H1 (cell line): ENCODE measurements around the gene SND1. TPM values are rescaled to one million over a fixed set of nuclear protein-coding genes. Genes with fewer than 3 reads are reported as not detected.

Source experiments
- CTCF ChIA-PET: fragments of 300-600 bp; sonication (Branson Sonifier 250); formaldehyde crosslinking; loops from one replicate; lab custom pipeline; 2021; ENCODE audit not compliant: partially characterized antibody; lab: Charles Lee
- POLR2A ChIA-PET: fragments of 300-600 bp; sonication (Branson Sonifier 250); formaldehyde crosslinking; loops from one replicate; lab custom pipeline; 2021; ENCODE audit warnings: inconsistent platforms; ENCODE audit not compliant: partially characterized antibody; lab: Charles Lee
- DNase-seq, 2 experiments: peaks; one replicate each; pipeline versions ENCODE4 v3.0.0 to v3.0.0-alpha.2; 2010 to 2022; ENCODE audit warnings: low spot score in 2 of 2, low read depth in 1 of 2, mixed read lengths in 1 of 2
- FAIRE-seq: peaks from 2 replicates; lab custom pipeline; 2011; peaks lifted over from hg19 to GRCh38; lab: Jason Lieb, UNC
- H2AFZ ChIP-seq: 2 replicates; pipeline ENCODE4 v1.8.1; 2012; ENCODE audit warnings: low read length, inconsistent platforms
- H2AK5ac ChIP-seq: 2 replicates; pipeline ENCODE4 v1.6.1; 2013; ENCODE audit warnings: low read depth, low read length
- H2BK120ac ChIP-seq: replicated peaks from 2 replicates; pipeline ENCODE3; 2013; ENCODE audit warnings: low read depth, low read length, inconsistent platforms
- H2BK12ac ChIP-seq: 2 replicates; pipeline ENCODE4 v1.6.1; 2013; ENCODE audit warnings: low read depth, low read length
- H2BK15ac ChIP-seq: 2 replicates; pipeline ENCODE4 v1.6.1; 2013; ENCODE audit warnings: low read length
- H2BK20ac ChIP-seq: 2 replicates; pipeline ENCODE4 v1.6.1; 2013; ENCODE audit warnings: low read length
- H2BK5ac ChIP-seq: 2 replicates; pipeline ENCODE4 v1.6.1; 2013; ENCODE audit warnings: low read depth, low read length
- H3K14ac ChIP-seq: 2 replicates; pipeline ENCODE4 v1.6.1; 2013; ENCODE audit warnings: inconsistent platforms; ENCODE audit not compliant: insufficient read length
- H3K18ac ChIP-seq: 2 replicates; pipeline ENCODE4 v1.6.1; 2013; ENCODE audit warnings: low read length; ENCODE audit errors: extremely low read depth
- H3K23ac ChIP-seq: 2 replicates; pipeline ENCODE4 v1.6.1; 2013; ENCODE audit warnings: inconsistent platforms; ENCODE audit not compliant: insufficient read length
- H3K23me2 ChIP-seq: 2 replicates; pipeline ENCODE4 v1.6.1; 2013; ENCODE audit warnings: low read depth, low read length
- H3K27ac ChIP-seq: 2 replicates; pipeline ENCODE4 v1.6.1; 2011; ENCODE audit warnings: low read depth, low read length, inconsistent platforms
- H3K27me3 ChIP-seq, 4 experiments: replicated peaks in 1 of 4; 1 replicate in 1 of 4; 2 replicates in 3 of 4; pipeline versions ENCODE4 v1.6.1 to v1.8.1; 2011 to 2013; ENCODE audit warnings: low read length in 3 of 4, mild to moderate bottlenecking in 3 of 4, inconsistent platforms in 2 of 4, mixed read lengths in 2 of 4, moderate library complexity in 1 of 4; ENCODE audit not compliant: control insufficient read depth in 3 of 4, insufficient read depth in 3 of 4; ENCODE audit errors: extremely low read depth in 1 of 4
- H3K36me3 ChIP-seq, 4 experiments: 2 replicates each; pipeline versions ENCODE4 v1.6.1 to v1.8.1; 2011 to 2013; ENCODE audit warnings: mild to moderate bottlenecking in 4 of 4, low read length in 3 of 4, moderate library complexity in 2 of 4, control low read depth in 1 of 4, inconsistent platforms in 1 of 4; ENCODE audit not compliant: insufficient read depth in 4 of 4, control insufficient read depth in 2 of 4
- H3K4ac ChIP-seq: replicated peaks from 2 replicates; pipeline ENCODE3; 2013; ENCODE audit warnings: low read length, low read depth, mixed read lengths, inconsistent platforms; ENCODE audit not compliant: insufficient read length
- H3K4me1 ChIP-seq, 4 experiments: replicated peaks in 1 of 4; 1 replicate in 1 of 4; 2 replicates in 3 of 4; pipeline versions ENCODE4 v1.6.1 to v1.8.1; 2011 to 2013; ENCODE audit warnings: low read length in 3 of 4, inconsistent platforms in 2 of 4, mixed read lengths in 1 of 4; ENCODE audit not compliant: insufficient read depth in 4 of 4, control insufficient read depth in 3 of 4
- H3K4me2 ChIP-seq, 2 experiments: 2 replicates each; pipeline versions ENCODE4 v1.6.1 to v1.8.1; 2011 to 2013; ENCODE audit warnings: low read depth in 2 of 2, low read length in 2 of 2, control low read depth in 1 of 2, inconsistent platforms in 1 of 2, mild to moderate bottlenecking in 1 of 2; ENCODE audit not compliant: insufficient read depth in 1 of 2
- H3K4me3 ChIP-seq, 4 experiments: fragments of 200-600, 300-600 bp in 1 of 4; sonication (generic), shearing (Covaris generic), sonication (Bioruptor Twin) in 1 of 4; 2 replicates each; pipeline versions ENCODE4 v1.5.1 to v1.8.1; 2011 to 2016; ENCODE audit warnings: low read length in 4 of 4, low read depth in 3 of 4, control low read depth in 2 of 4, inconsistent platforms in 2 of 4, mild to moderate bottlenecking in 2 of 4, mixed read lengths in 1 of 4, moderate library complexity in 1 of 4; ENCODE audit not compliant: insufficient read depth in 2 of 4; ENCODE audit errors: extremely low read depth in 1 of 4
- H3K56ac ChIP-seq: replicated peaks from 2 replicates; pipeline ENCODE3; 2013; ENCODE audit warnings: low read depth, mild to moderate bottlenecking, mixed read lengths, low read length, inconsistent platforms; ENCODE audit not compliant: insufficient read length
- H3K79me1 ChIP-seq: 2 replicates; pipeline ENCODE4 v1.6.1; 2013; ENCODE audit warnings: low read depth, low read length, control low read depth
- H3K79me2 ChIP-seq, 2 experiments: 2 replicates each; pipeline versions ENCODE4 v1.6.1 to v1.8.1; 2012 to 2013; ENCODE audit warnings: low read length in 2 of 2, mild to moderate bottlenecking in 2 of 2, inconsistent platforms in 1 of 2; ENCODE audit not compliant: insufficient read depth in 2 of 2, control insufficient read depth in 1 of 2
- H3K9ac ChIP-seq, 4 experiments: replicated peaks in 1 of 4; 1 replicate in 1 of 4; 2 replicates in 3 of 4; pipeline versions ENCODE4 v1.6.1 to v1.8.1; 2011 to 2013; ENCODE audit warnings: low read depth in 3 of 4, low read length in 3 of 4, control low read depth in 2 of 4, mild to moderate bottlenecking in 2 of 4, moderate library complexity in 2 of 4, inconsistent platforms in 1 of 4; ENCODE audit errors: extremely low read depth in 1 of 4
- H3K9me3 ChIP-seq, 2 experiments: 2 replicates each; pipeline versions ENCODE4 v1.6.1 to v1.8.1; 2012 to 2013; ENCODE audit warnings: mild to moderate bottlenecking in 2 of 2, moderate library complexity in 2 of 2, control low read depth in 1 of 2, inconsistent platforms in 1 of 2, low read depth in 1 of 2, low read length in 1 of 2, mixed read lengths in 1 of 2; ENCODE audit not compliant: insufficient read depth in 2 of 2
- H4K20me1 ChIP-seq, 2 experiments: replicated peaks in 1 of 2; 2 replicates each; pipeline versions ENCODE3 to v1.8.1; 2011 to 2013; ENCODE audit warnings: inconsistent platforms in 2 of 2, low read length in 2 of 2, mild to moderate bottlenecking in 1 of 2; ENCODE audit not compliant: insufficient read depth in 2 of 2, control insufficient read depth in 1 of 2
- H4K5ac ChIP-seq: 2 replicates; pipeline ENCODE4 v1.6.1; 2013; ENCODE audit warnings: low read length, low read depth, mixed read lengths, inconsistent platforms; ENCODE audit not compliant: insufficient read length
- H4K8ac ChIP-seq: 2 replicates; pipeline ENCODE4 v1.8.0; 2013; ENCODE audit warnings: mild to moderate bottlenecking, moderate library complexity, low read length, inconsistent platforms; ENCODE audit not compliant: insufficient read depth; ENCODE audit errors: extremely low read depth
- H4K91ac ChIP-seq: replicated peaks from 2 replicates; pipeline ENCODE3; 2013; ENCODE audit warnings: low read length, mixed read lengths, inconsistent platforms; ENCODE audit not compliant: insufficient read length
- ASH2L ChIP-seq: fragments of 200-600, 300-600 bp; sonication (generic); IDR thresholded peaks from one replicate; pipeline ENCODE4 v1.7.1; 2017; ENCODE audit warnings: low read length
- BRCA1 ChIP-seq: IDR thresholded peaks from 2 replicates; pipeline ENCODE4 v1.6.1; 2012; ENCODE audit warnings: low read depth, low read length, improper control_type of control experiment
- GABPA ChIP-seq: IDR thresholded peaks from 2 replicates; pipeline ENCODE4 v1.6.1; 2011; ENCODE audit warnings: mild to moderate bottlenecking, low read length, moderate library complexity, borderline replicate concordance; ENCODE audit not compliant: insufficient read depth
- JUND ChIP-seq: IDR thresholded peaks from 2 replicates; pipeline ENCODE4 v1.6.1; 2011; ENCODE audit warnings: mild to moderate bottlenecking, improper control_type of control experiment, low read length
- RBBP5 ChIP-seq: IDR thresholded peaks from 2 replicates; pipeline ENCODE4 v1.7.1; 2012; ENCODE audit warnings: low read depth, mild to moderate bottlenecking, inconsistent platforms, low read length, moderate library complexity, borderline replicate concordance
- SIRT6 ChIP-seq: IDR thresholded peaks from one replicate; pipeline ENCODE4 v1.7.1; 2012; ENCODE audit warnings: low read length, inconsistent platforms
- SP4 ChIP-seq: IDR thresholded peaks from 2 replicates; pipeline ENCODE4 v1.6.1; 2012; ENCODE audit warnings: low read length, inconsistent platforms
- SUZ12 ChIP-seq: fragments of 200-600 bp; sonication (generic); IDR thresholded peaks from 2 replicates; pipeline ENCODE4 v1.6.1; 2012; ENCODE audit warnings: mild to moderate bottlenecking, inconsistent platforms, low read length, moderate library complexity, mixed read lengths
- WGBS, 2 experiments: shearing (Covaris generic) in 1 of 2; methylation state at CpG; one replicate each; pipeline versions ENCODE4 v1.1.6 to v1.1.7; 2013 to 2015; ENCODE audit warnings: low lambda C conversion rate in 2 of 2, mixed read lengths in 2 of 2, inconsistent platforms in 1 of 2, low coverage in 1 of 2, missing lambda C conversion rate in 1 of 2; ENCODE audit not compliant: insufficient replicate concordance in 2 of 2, insufficient coverage in 1 of 2, insufficient read length in 1 of 2; ENCODE audit errors: extremely low coverage in 1 of 2, missing lambda C conversion rate in 1 of 2; 5-methylcytosine and 5-hydroxymethylcytosine counted together
- polyA plus RNA-seq, 7 experiments: library from polyadenylated mRNA; depleted of rRNA in 3 of 7; stranded (reverse) in 5 of 7; unstranded in 2 of 7; fragments of >200 nt in 5 of 7; fragments of 200-250 nt in 2 of 7; gene quantifications; 1 replicate in 5 of 7; 2 replicates in 1 of 7; 4 replicates in 1 of 7; pipeline versions ENCODE4 v1.2.1 to v1.2.3, GENCODE V29; 2011 to 2013; ENCODE audit warnings: missing spikeins in 2 of 7, mixed read lengths in 2 of 7
- total RNA-seq: library from RNA; stranded (reverse); fragmentation: NEBNext Ultra II Directional; extraction: Animal tissue kit (Norgen Biotek cat#: 25700); gene quantifications from 2 replicates; pipeline ENCODE4 v1.2.1, GENCODE V29; 2021
- TF ChIP-seq, protein P1 (sequence below): IDR thresholded peaks from 2 replicates; pipeline ENCODE4 v1.6.1; 2012; ENCODE audit warnings: inconsistent platforms
- TF ChIP-seq, protein P2 (sequence below), 3 experiments: IDR thresholded peaks; 1 replicate in 2 of 3; 2 replicates in 1 of 3; pipeline versions ENCODE4 v1.5.1 to v1.6.1; 2011; ENCODE audit warnings: low read length in 3 of 3, mild to moderate bottlenecking in 3 of 3, inconsistent platforms in 2 of 3, low read depth in 1 of 3, moderate library complexity in 1 of 3; ENCODE audit not compliant: insufficient read depth in 1 of 3; ENCODE audit errors: control extremely low read depth in 1 of 3

Gene SND1
- total and polyA plus RNA-seq, 2 of the 8 experiments (the other 6 are each of a cell fraction or from before 2014, with no cell fraction given) = 122 to 290 TPM

GRCh38 chr7:127870231-127870907 is 218.4 kb downstream of the SND1 start:
- Histone ChIP-seq H2BK5ac (no peak overlapping the region), H3K27me3 (no peaks in the 10 kb centered on the region), H3K36me3 (no peaks in the 10 kb centered on the region), H2BK20ac (no peak overlapping the region), H3K18ac (no peak overlapping the region), H3K9ac (no peak overlapping the region), H4K8ac (no peak overlapping the region), H4K20me1 (peaks cover 0 to 2% of the 10 kb centered on the region in 2 experiments), H2BK12ac (no peak overlapping the region), H3K14ac (no peak overlapping the region), H3K79me2 (peaks cover 0 to 5% of the 10 kb centered on the region in 2 experiments; a peak in 1 of 4 replicates), H3K79me1 (no peaks in the 10 kb centered on the region), H3K4me3 (no peak overlapping the region), H3K4me1 (peaks cover 0 to 4% (median 0%) of the 10 kb centered on the region in 4 experiments; a peak in 3 of 7 replicates), H3K23ac (no peak overlapping the region), H3K27ac (no peak overlapping the region), H2BK15ac (no peak overlapping the region), H3K56ac (no peak overlapping the region), H4K5ac (no peak overlapping the region), H3K23me2 (no peaks in the 10 kb centered on the region), H3K4me2 (no peak overlapping the region), H3K9me3 (no peaks in the 10 kb centered on the region), H2AFZ (no peak overlapping the region), H3K4ac (no peak overlapping the region), H2BK120ac (no peak overlapping the region), H4K91ac (no peak overlapping the region), H2AK5ac (no peak overlapping the region)
- no peak for FAIRE-seq
- DNase-seq = no peak
- POLR2A ChIA-PET = no interaction called here
- 90% methylated on average over 6 of the region's 6 CpGs; no CpG with 5 or more reads in 1 of the 2 experiments for WGBS, 2 experiments
- CTCF ChIA-PET = interaction anchor here (0.7 to 1.6 kb wide), 3 partner anchors 54 to 241 kb away, joined by 3 to 5 read pairs (median 4); no protein-coding TSS in a partner anchor
- TF ChIP-seq GABPA = no peak
- no peak for TF ChIP-seq RBBP5
- TF ChIP-seq, protein P1, sequence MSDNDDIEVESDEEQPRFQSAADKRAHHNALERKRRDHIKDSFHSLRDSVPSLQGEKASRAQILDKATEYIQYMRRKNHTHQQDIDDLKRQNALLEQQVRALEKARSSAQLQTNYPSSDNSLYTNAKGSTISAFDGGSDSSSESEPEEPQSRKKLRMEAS = no peak
- no peak for TF ChIP-seq SP4
- TF ChIP-seq ASH2L = no peak
- TF ChIP-seq BRCA1 = no peak
- no peak for TF ChIP-seq SIRT6
- no peak for TF ChIP-seq SUZ12
- TF ChIP-seq, protein P2, sequence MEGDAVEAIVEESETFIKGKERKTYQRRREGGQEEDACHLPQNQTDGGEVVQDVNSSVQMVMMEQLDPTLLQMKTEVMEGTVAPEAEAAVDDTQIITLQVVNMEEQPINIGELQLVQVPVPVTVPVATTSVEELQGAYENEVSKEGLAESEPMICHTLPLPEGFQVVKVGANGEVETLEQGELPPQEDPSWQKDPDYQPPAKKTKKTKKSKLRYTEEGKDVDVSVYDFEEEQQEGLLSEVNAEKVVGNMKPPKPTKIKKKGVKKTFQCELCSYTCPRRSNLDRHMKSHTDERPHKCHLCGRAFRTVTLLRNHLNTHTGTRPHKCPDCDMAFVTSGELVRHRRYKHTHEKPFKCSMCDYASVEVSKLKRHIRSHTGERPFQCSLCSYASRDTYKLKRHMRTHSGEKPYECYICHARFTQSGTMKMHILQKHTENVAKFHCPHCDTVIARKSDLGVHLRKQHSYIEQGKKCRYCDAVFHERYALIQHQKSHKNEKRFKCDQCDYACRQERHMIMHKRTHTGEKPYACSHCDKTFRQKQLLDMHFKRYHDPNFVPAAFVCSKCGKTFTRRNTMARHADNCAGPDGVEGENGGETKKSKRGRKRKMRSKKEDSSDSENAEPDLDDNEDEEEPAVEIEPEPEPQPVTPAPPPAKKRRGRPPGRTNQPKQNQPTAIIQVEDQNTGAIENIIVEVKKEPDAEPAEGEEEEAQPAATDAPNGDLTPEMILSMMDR (IDR thresholded peaks at IDR 0.05; ENCODE audit: control extremely low read depth in 1 of 3, insufficient read depth in 1 of 3, low read depth in 1 of 3, low read length in 3 of 3) = no peak
- TF ChIP-seq JUND = no peak
